Endothelial cell of umbilical vein (primary cell): ENCODE results near the gene RANBP2. TPM values are rescaled to one million over a fixed set of nuclear protein-coding genes. Genes with fewer than 3 reads are reported as not detected.
"Not testable (repeated sequence)": the region's sequence is repeated elsewhere in the genome, so short reads cannot be mapped to it uniquely, and the experiment has no call there.

Experiments used
- BruUV-seq: library from RNA; stranded (reverse); fragments of 400-500 nt; replicated peaks from 2 replicates; lab custom pipeline; 2021; lab: Mats Ljungman, UMichigan
- CTCF ChIA-PET: fragments of 300-600, 350-600 bp; sonication (Branson Sonifier 250); formaldehyde crosslinking; loops from one replicate; lab custom pipeline; 2021; ENCODE audit warnings: antibody characterized with exemption, inconsistent platforms; lab: Charles Lee
- POLR2A ChIA-PET: fragments of 300-600, 350-600 bp; sonication (Branson Sonifier 250); formaldehyde crosslinking; loops from one replicate; lab custom pipeline; 2021; ENCODE audit warnings: antibody characterized with exemption, inconsistent platforms; lab: Charles Lee
- DNase-seq: peaks from one replicate; pipeline ENCODE4 v3.0.0-alpha.2; 2011; ENCODE audit warnings: low read depth, low spot score
- FAIRE-seq: peaks from 2 replicates; lab custom pipeline; 2011; peaks lifted over from hg19 to GRCh38; lab: Jason Lieb, UNC
- H2AFZ ChIP-seq: 2 replicates; pipeline ENCODE4 v1.6.0; 2012; ENCODE audit warnings: low read depth, low read length, control low read depth, inconsistent platforms
- H3K27ac ChIP-seq: 2 replicates; pipeline ENCODE4 v1.5.1; 2011; ENCODE audit warnings: low read depth, mild to moderate bottlenecking, control low read depth, low read length, moderate library complexity; ENCODE audit not compliant: insufficient read depth
- H3K27me3 ChIP-seq, 2 experiments: 2 replicates each; pipeline versions ENCODE4 v1.6.0 to v1.6.1; 2011; ENCODE audit warnings: low read length in 2 of 2, mixed read lengths in 1 of 2; ENCODE audit not compliant: control insufficient read depth in 2 of 2, insufficient read depth in 2 of 2
- H3K36me3 ChIP-seq, 2 experiments: 2 replicates in 1 of 2; 3 replicates in 1 of 2; pipeline ENCODE4 v1.5.1; 2011; ENCODE audit warnings: low read length in 2 of 2, mild to moderate bottlenecking in 1 of 2, moderate library complexity in 1 of 2; ENCODE audit not compliant: control insufficient read depth in 2 of 2, insufficient read depth in 2 of 2; ENCODE audit errors: extremely low read depth in 1 of 2
- H3K4me1 ChIP-seq: 3 replicates; pipeline ENCODE4 v1.5.1; 2011; ENCODE audit warnings: mild to moderate bottlenecking, low read length; ENCODE audit not compliant: control insufficient read depth, insufficient read depth; ENCODE audit errors: extremely low read depth
- H3K4me2 ChIP-seq: 2 replicates; pipeline ENCODE4 v1.6.1; 2011; ENCODE audit warnings: low read length, control low read depth, mixed read lengths; ENCODE audit not compliant: insufficient read depth
- H3K4me3 ChIP-seq, 3 experiments: fragments of 200-600 bp in 1 of 3; sonication (generic), shearing (Covaris generic) in 1 of 3; replicated peaks in 1 of 3; 2 replicates each; pipeline ENCODE4 v1.5.1; 2011 to 2016; ENCODE audit warnings: control low read depth in 3 of 3, low read length in 3 of 3, mild to moderate bottlenecking in 2 of 3, inconsistent platforms in 1 of 3, low read depth in 1 of 3, moderate library complexity in 1 of 3; ENCODE audit not compliant: insufficient read depth in 1 of 3
- H3K79me2 ChIP-seq: 2 replicates; pipeline ENCODE4 v1.6.0; 2012; ENCODE audit warnings: low read length, inconsistent platforms; ENCODE audit not compliant: control insufficient read depth, insufficient read depth
- H3K9ac ChIP-seq: replicated peaks from 2 replicates; pipeline ENCODE3; 2011; ENCODE audit warnings: low read length, control low read depth; ENCODE audit not compliant: insufficient read depth; ENCODE audit errors: extremely low read depth
- H3K9me1 ChIP-seq: replicated peaks from 3 replicates; pipeline ENCODE4 v1.6.0; 2011; ENCODE audit warnings: mild to moderate bottlenecking, low read length; ENCODE audit not compliant: control insufficient read depth, insufficient read depth; ENCODE audit errors: extremely low read depth
- H3K9me3 ChIP-seq: replicated peaks from 2 replicates; pipeline ENCODE4 v1.5.1; 2012; ENCODE audit warnings: low read length, inconsistent platforms; ENCODE audit not compliant: control insufficient read depth, insufficient read depth
- H4K20me1 ChIP-seq: replicated peaks from 2 replicates; pipeline ENCODE3; 2011; ENCODE audit warnings: mild to moderate bottlenecking, low read length; ENCODE audit not compliant: control insufficient read depth, insufficient read depth; ENCODE audit errors: extremely low read depth
- dilution Hi-C: fragments of 300-500 bp; cut with MboI; formaldehyde crosslinking; loops from one replicate; pipeline ENCODE4 v1.15.0; 2019; ENCODE audit warnings: low sequenced_read_pairs; ENCODE audit not compliant: extremely low pct_ligation_motif_present
- intact Hi-C: fragments of 100-400 bp; cut with micrococcal nuclease; formaldehyde crosslinking; loops from one replicate; pipeline ENCODE4 v1.10.0; 2022
- polyA plus RNA-seq, 4 experiments: library from polyadenylated mRNA; depleted of rRNA in 3 of 4; stranded (reverse) in 3 of 4; unstranded in 1 of 4; fragments of >200 nt; gene quantifications; 2 replicates each; pipeline versions ENCODE4 v1.2.1 to v1.2.3, GENCODE V29; 2011 to 2012; ENCODE audit warnings: missing spikeins in 1 of 4
- total RNA-seq: library from RNA; stranded (reverse); gene quantifications from 2 replicates; pipeline ENCODE4 v1.2.3, GENCODE V29; 2021

The RANBP2 gene
- total and polyA plus RNA-seq, 2 donors (not counting 3 experiments of a cell fraction or from before 2014, with no cell fraction given) = 7.2 to 79.4 TPM

DNA sequence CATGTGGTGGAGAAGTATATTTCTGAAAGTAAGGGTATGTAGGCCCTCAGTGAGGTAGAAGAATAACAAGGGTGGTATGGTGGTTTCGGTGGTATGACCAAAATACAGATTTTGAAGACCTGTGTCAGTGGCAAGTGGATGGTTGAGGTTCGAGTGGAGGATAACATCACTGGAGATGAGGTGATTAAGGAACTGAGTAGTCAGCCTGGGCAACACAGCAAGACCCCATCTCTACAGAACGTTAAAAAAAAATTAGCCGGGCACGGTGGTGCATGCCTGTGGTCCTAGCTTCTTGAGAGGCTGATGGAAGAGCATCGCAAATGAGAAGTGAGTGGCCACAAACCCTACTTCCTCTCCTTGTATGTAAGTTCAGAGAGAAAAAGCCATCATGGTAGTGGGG is 15.4 kb downstream of the RANBP2 start:
- H3K36me3 ChIP-seq, H3K4me1 ChIP-seq, H3K4me2 ChIP-seq, H3K9me1 ChIP-seq, H3K27me3 ChIP-seq, H3K4me3 ChIP-seq, H3K27ac ChIP-seq, DNase-seq, BruUV-seq, dilution Hi-C loops, H3K79me2 ChIP-seq, POLR2A ChIA-PET, intact Hi-C loops, H4K20me1 ChIP-seq, FAIRE-seq, CTCF ChIA-PET, H2AFZ ChIP-seq, H3K9ac ChIP-seq, H3K9me3 ChIP-seq: not testable (repeated sequence)

DNA sequence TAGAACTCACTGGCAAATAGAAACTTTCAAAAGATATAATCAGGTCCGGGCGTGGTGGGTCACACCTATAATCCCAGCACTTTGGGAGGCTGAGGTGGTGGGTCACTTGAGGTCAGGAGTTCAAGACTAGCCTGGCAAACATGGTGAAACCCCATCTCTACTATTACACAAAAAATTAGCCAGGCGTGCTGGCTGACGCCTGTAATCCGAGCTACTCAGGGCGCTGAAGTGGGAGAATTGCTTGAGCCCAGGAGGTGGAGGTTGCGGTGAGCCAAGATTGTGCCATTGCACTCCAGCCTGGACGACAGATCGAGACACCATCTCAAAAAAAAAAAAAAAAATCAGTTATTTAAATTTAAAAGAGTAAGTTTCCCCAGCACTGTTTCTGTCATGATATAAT is 38.7 kb downstream of the RANBP2 start:
- H3K4me2 ChIP-seq, BruUV-seq, H4K20me1 ChIP-seq, POLR2A ChIA-PET, DNase-seq, FAIRE-seq, H3K27ac ChIP-seq, CTCF ChIA-PET, H3K4me1 ChIP-seq, H3K36me3 ChIP-seq, H3K9ac ChIP-seq, H3K27me3 ChIP-seq, dilution Hi-C loops, H3K9me1 ChIP-seq, H3K4me3 ChIP-seq, H2AFZ ChIP-seq, H3K9me3 ChIP-seq, intact Hi-C loops, H3K79me2 ChIP-seq: not testable (repeated sequence)

DNA sequence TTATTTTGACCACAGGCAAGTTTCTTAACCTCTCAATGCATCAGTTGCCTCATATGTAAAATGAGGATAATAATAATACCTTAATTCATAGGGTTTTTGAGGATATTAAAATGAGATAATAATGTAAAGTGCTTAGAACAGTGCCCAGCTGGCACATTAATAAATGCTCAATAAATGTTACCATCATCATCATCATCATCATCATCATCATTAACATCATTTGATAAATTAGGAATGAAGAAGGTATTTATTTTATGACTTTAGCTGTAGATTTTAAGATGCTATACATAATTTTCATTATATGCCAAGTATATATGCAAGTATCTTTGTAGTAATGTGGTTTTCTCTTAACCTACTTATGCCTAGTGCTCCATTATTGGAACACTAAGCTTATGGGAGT is 43.3 kb downstream of the RANBP2 start:
- H3K36me3 ChIP-seq = peaks cover 19 to 27% of the 10 kb centered on the region in 2 experiments
- CTCF ChIA-PET, H4K20me1 ChIP-seq, POLR2A ChIA-PET, H3K27ac ChIP-seq, intact Hi-C loops, H3K4me2 ChIP-seq, H3K79me2 ChIP-seq, DNase-seq, H3K4me3 ChIP-seq, H3K9me3 ChIP-seq, H3K9ac ChIP-seq, H2AFZ ChIP-seq, H3K4me1 ChIP-seq, BruUV-seq, H3K9me1 ChIP-seq, H3K27me3 ChIP-seq, dilution Hi-C loops, FAIRE-seq: not testable (repeated sequence)

DNA sequence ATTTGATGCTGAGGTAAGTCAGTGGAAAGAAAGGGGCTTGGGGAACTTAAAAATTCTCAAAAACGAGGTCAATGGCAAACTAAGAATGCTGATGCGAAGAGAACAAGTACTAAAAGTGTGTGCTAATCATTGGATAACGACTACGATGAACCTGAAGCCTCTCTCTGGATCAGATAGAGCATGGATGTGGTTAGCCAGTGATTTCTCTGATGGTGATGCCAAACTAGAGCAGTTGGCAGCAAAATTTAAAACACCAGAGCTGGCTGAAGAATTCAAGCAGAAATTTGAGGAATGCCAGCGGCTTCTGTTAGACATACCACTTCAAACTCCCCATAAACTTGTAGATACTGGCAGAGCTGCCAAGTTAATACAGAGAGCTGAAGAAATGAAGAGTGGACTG is 47.4 kb downstream of the RANBP2 start:
- H3K4me2 ChIP-seq, CTCF ChIA-PET: not testable (repeated sequence)

More for the DNA sequence above, 47.4 kb downstream of the RANBP2 start:
- POLR2A ChIA-PET, H3K27me3 ChIP-seq, FAIRE-seq, DNase-seq, H2AFZ ChIP-seq, H4K20me1 ChIP-seq, BruUV-seq, H3K9me1 ChIP-seq, H3K9me3 ChIP-seq, dilution Hi-C loops, intact Hi-C loops, H3K4me1 ChIP-seq, H3K9ac ChIP-seq, H3K27ac ChIP-seq, H3K4me3 ChIP-seq, H3K79me2 ChIP-seq: not testable (repeated sequence)
- H3K36me3 ChIP-seq = peaks cover 21 to 28% of the 10 kb centered on the region in 2 experiments
